ENCODE measurements around the gene SIK3.

The SIK3 gene

GRCh38 chr11:116890193-116890592 lies 208.0 kb downstream of the SIK3 start:
- peak; percentile 20 for DNase-seq

- no peak for DNase-seq
Measured at GRCh38 chr11:116888884-116889549, 209.2 kb downstream of the SIK3 start.

GRCh38 chr11:116888024-116888423 lies 210.2 kb downstream of the SIK3 start:
- DNase-seq = no peak

GRCh38 chr11:116885951-116886655 lies 212.1 kb downstream of the SIK3 start:
- DNase-seq = no peak

- DNase-seq = peak; percentile 13
Measured at GRCh38 chr11:116882386-116882785, 215.8 kb downstream of the SIK3 start.

GRCh38 chr11:116881143-116881542 lies 217.1 kb downstream of the SIK3 start:
- no peak for DNase-seq

GRCh38 chr11:116879800-116880625 lies 218.2 kb downstream of the SIK3 start:
- no peak for DNase-seq

GRCh38 chr11:116876656-116877055 lies 221.6 kb downstream of the SIK3 start:
- DNase-seq = no peak

- DNase-seq = no peak
Measured at GRCh38 chr11:116875194-116875593, 223.0 kb downstream of the SIK3 start.

- no peak for DNase-seq
Measured at GRCh38 chr11:116874251-116874650, 224.0 kb downstream of the SIK3 start.

GRCh38 chr11:116873381-116873780 lies 224.8 kb downstream of the SIK3 start:
- no peak for DNase-seq

GRCh38 chr11:116871248-116871647 lies 227.0 kb downstream of the SIK3 start:
- DNase-seq = no peak

- DNase-seq = no peak
Measured at GRCh38 chr11:116870054-116870453, 228.2 kb downstream of the SIK3 start.

GRCh38 chr11:116869610-116870009 lies 228.6 kb downstream of the SIK3 start:
- no peak for DNase-seq

GRCh38 chr11:116868066-116868465 lies 230.2 kb downstream of the SIK3 start:
- no peak for DNase-seq

- no peak for DNase-seq
Measured at GRCh38 chr11:116867619-116868018, 230.6 kb downstream of the SIK3 start.

- DNase-seq = no peak
Measured at GRCh38 chr11:116866804-116867455, 231.3 kb downstream of the SIK3 start.

- DNase-seq = no peak
Measured at GRCh38 chr11:116865696-116866095, 232.5 kb downstream of the SIK3 start.

- no peak for DNase-seq
Measured at GRCh38 chr11:116864531-116864930, 233.7 kb downstream of the SIK3 start.

GRCh38 chr11:116862951-116863350 lies 235.3 kb downstream of the SIK3 start:
- DNase-seq = no peak

GRCh38 chr11:116862185-116862584 lies 236.0 kb downstream of the SIK3 start:
- DNase-seq = no peak

- DNase-seq = no peak
Measured at GRCh38 chr11:116861539-116861938, 236.7 kb downstream of the SIK3 start.

- DNase-seq = no peak
Measured at GRCh38 chr11:116860303-116860702, 237.9 kb downstream of the SIK3 start.
